Prostate gland (tissue), 2 donors: ENCODE data around the gene CACNA1S.

Experiments
- CTCF ChIP-seq, 4 experiments: fragments of 200-600 bp in 2 of 4; fragments of 450-650 bp in 2 of 4; sonication (generic) in 2 of 4; IDR thresholded peaks; 1 replicate in 3 of 4; 2 replicates in 1 of 4; pipeline ENCODE4 v1.5.1; 2016 to 2019; ENCODE audit warnings: antibody characterized with exemption in 4 of 4, mild to moderate bottlenecking in 2 of 4, moderate library complexity in 2 of 4
- POLR2A ChIP-seq: fragments of 450-650 bp; IDR thresholded peaks from one replicate; pipeline ENCODE4 v1.6.1; 2016; ENCODE audit warnings: antibody characterized with exemption, mild to moderate bottlenecking

- TF ChIP-seq CTCF (IDR thresholded peaks at IDR 0.05) (no peak), POLR2A (no peak)
Observed at GRCh38 chr1:201147396-201148015, 35.3 kb upstream of the CACNA1S start.
